HepG2 (cell line): ENCODE measurements around the gene TSC22D4. TPM values are rescaled to one million over a fixed set of nuclear protein-coding genes. Genes with fewer than 3 reads are reported as not detected.
A peak's percentile ranks its signal among the peaks of the same experiment; 100 is the strongest.

Experiments used
- ARNT2 ChIP-seq: sonication (generic); formaldehyde crosslinking; IDR thresholded peaks from 2 replicates; pipeline ENCODE4 v1.8.0; 2022; ENCODE audit warnings: mild to moderate bottlenecking, low read depth, missing genetic modification reagents, moderate library complexity
- CBX1 ChIP-seq: IDR thresholded peaks from one replicate; pipeline ENCODE4 v1.6.1; 2016; ENCODE audit warnings: antibody characterized with exemption, low read depth
- HOXD1 ChIP-seq: sonication (generic); formaldehyde crosslinking; IDR thresholded peaks from 2 replicates; pipeline ENCODE4 v1.5.0; 2020; ENCODE audit warnings: missing genetic modification reagents
- NFKB2 ChIP-seq: sonication (generic); formaldehyde crosslinking; IDR thresholded peaks from 2 replicates; pipeline ENCODE4 v1.4.0; 2020; ENCODE audit warnings: missing genetic modification reagents, borderline replicate concordance
- RCOR2 ChIP-seq: IDR thresholded peaks from 2 replicates; pipeline ENCODE4 v1.6.1; 2016; ENCODE audit warnings: missing biosample characterization, missing genetic modification reagents
- RFX1 ChIP-seq: fragments of 450-650 bp; IDR thresholded peaks from 2 replicates; pipeline ENCODE4 v1.6.1; 2017
- ZC3H4 ChIP-seq: sonication (generic); formaldehyde crosslinking; IDR thresholded peaks from 2 replicates; pipeline ENCODE4 v1.4.0; 2020; ENCODE audit warnings: missing genetic modification reagents, borderline replicate concordance
- ZNF337 ChIP-seq: sonication (generic); formaldehyde crosslinking; IDR thresholded peaks from 2 replicates; pipeline ENCODE4 v1.5.1; 2020; ENCODE audit warnings: missing genetic modification reagents, low read depth, mild to moderate bottlenecking, borderline replicate concordance
- ZNF430 ChIP-seq: sonication (generic); formaldehyde crosslinking; IDR thresholded peaks from 2 replicates; pipeline ENCODE4 v1.9.0; 2021; ENCODE audit warnings: mild to moderate bottlenecking, missing genetic modification reagents
- ZNF44 ChIP-seq: sonication (generic); formaldehyde crosslinking; IDR thresholded peaks from 2 replicates; pipeline ENCODE4 v1.5.1; 2020; ENCODE audit warnings: mild to moderate bottlenecking, missing genetic modification reagents
- polyA plus RNA-seq, 8 experiments: library from polyadenylated mRNA; depleted of rRNA in 3 of 8; stranded (reverse) in 7 of 8; unstranded in 1 of 8; fragments of >200 nt; fragmentation: Illumina TruSeq in 4 of 8; extraction: Trizol in 4 of 8; gene quantifications; 2 replicates each; pipeline versions ENCODE4 v1.2.1 to v1.2.3, GENCODE V29; 2011 to 2016; ENCODE audit warnings: low read depth in 4 of 8, missing spikeins in 1 of 8, mixed read lengths in 1 of 8; ENCODE audit not compliant: insufficient read depth in 1 of 8
- total RNA-seq, 5 experiments: library from RNA; depleted of rRNA; stranded (reverse); fragments of >200 nt; fragmentation: Illumina TruSeq; extraction: Trizol; gene quantifications; 2 replicates each; pipeline ENCODE4 v1.2.3, GENCODE V29; 2016; ENCODE audit warnings: low read depth in 1 of 5
- TF ChIP-seq, protein P1 (sequence below): sonication (generic); formaldehyde crosslinking; IDR thresholded peaks from 2 replicates; pipeline ENCODE4 v1.4.0; 2020; ENCODE audit warnings: missing genetic modification reagents
- TF ChIP-seq, protein P2 (sequence below): sonication (generic); formaldehyde crosslinking; IDR thresholded peaks from 2 replicates; pipeline ENCODE4 v1.4.0; 2020; ENCODE audit warnings: missing genetic modification reagents
- TF ChIP-seq, protein P3 (sequence below): sonication (generic); formaldehyde crosslinking; IDR thresholded peaks from 2 replicates; pipeline ENCODE4 v1.5.1; 2020; ENCODE audit warnings: mild to moderate bottlenecking, moderate library complexity, missing genetic modification reagents
- TF ChIP-seq, protein P4 (sequence below): IDR thresholded peaks from 2 replicates; pipeline ENCODE4 v1.6.1; 2016; ENCODE audit warnings: mild to moderate bottlenecking, missing biosample characterization, missing genetic modification reagents
- TF ChIP-seq, protein P5 (sequence below): sonication (generic); formaldehyde crosslinking; IDR thresholded peaks from 2 replicates; pipeline ENCODE4 v1.8.1; 2022; ENCODE audit warnings: low read depth, mild to moderate bottlenecking, missing genetic modification reagents

Gene TSC22D4
- total and polyA plus RNA-seq, 2 of the 13 experiments (the other 11 are each of a cell fraction or from before 2014, with no cell fraction given) = 7.7 to 8.7 TPM

DNA sequence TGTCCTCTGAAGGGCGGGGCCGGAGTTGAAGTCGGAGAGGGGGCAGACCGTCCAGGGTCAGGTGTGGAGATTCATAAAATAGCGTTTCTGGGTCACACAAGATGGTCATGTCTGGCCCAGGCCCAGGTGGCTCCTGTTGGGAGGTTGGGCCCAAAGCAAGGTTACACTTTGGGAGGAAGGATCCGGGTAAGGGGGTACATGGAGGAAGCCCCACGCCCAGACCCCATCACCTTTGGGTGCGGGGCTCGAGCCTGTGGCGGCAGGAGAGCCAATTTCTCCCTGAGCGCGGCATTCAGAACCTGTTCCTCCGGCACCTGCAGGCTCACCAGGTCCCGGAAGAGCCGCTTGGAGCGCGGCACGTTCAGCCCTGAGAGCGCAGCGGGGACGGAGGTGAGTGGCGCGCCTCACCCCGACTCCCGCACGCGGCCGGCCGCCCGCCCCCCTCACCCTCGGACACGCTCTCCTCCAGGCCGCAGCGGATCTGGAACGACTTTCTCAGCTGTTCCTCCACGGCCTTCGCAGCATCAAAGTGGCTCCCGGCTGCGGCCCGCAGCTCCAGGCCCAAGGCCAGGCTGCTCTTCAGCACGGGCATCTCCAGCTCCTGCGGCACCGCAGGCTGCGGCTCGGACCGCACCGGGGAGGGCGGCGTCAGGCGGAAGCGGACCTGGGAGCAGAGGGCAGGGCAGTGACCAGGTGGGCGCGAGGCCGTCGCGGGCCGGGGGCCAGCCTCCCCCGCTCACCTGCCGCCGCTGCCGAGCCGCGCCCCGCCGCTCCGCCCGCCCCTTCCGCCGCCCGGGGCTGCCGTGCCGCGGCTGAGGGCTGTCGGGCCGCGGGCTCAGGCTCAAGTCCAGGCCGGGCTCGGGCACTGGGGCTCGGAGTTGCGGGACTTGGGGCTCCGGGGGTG lies 43.4 kb downstream of the TSC22D4 start (continued):
- TF ChIP-seq, protein P1, sequence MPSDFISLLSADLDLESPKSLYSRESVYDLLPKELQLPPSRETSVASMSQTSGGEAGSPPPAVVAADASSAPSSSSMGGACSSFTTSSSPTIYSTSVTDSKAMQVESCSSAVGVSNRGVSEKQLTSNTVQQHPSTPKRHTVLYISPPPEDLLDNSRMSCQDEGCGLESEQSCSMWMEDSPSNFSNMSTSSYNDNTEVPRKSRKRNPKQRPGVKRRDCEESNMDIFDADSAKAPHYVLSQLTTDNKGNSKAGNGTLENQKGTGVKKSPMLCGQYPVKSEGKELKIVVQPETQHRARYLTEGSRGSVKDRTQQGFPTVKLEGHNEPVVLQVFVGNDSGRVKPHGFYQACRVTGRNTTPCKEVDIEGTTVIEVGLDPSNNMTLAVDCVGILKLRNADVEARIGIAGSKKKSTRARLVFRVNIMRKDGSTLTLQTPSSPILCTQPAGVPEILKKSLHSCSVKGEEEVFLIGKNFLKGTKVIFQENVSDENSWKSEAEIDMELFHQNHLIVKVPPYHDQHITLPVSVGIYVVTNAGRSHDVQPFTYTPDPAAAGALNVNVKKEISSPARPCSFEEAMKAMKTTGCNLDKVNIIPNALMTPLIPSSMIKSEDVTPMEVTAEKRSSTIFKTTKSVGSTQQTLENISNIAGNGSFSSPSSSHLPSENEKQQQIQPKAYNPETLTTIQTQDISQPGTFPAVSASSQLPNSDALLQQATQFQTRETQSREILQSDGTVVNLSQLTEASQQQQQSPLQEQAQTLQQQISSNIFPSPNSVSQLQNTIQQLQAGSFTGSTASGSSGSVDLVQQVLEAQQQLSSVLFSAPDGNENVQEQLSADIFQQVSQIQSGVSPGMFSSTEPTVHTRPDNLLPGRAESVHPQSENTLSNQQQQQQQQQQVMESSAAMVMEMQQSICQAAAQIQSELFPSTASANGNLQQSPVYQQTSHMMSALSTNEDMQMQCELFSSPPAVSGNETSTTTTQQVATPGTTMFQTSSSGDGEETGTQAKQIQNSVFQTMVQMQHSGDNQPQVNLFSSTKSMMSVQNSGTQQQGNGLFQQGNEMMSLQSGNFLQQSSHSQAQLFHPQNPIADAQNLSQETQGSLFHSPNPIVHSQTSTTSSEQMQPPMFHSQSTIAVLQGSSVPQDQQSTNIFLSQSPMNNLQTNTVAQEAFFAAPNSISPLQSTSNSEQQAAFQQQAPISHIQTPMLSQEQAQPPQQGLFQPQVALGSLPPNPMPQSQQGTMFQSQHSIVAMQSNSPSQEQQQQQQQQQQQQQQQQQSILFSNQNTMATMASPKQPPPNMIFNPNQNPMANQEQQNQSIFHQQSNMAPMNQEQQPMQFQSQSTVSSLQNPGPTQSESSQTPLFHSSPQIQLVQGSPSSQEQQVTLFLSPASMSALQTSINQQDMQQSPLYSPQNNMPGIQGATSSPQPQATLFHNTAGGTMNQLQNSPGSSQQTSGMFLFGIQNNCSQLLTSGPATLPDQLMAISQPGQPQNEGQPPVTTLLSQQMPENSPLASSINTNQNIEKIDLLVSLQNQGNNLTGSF (CRISPR knock-in tag) = no peak
- TF ChIP-seq RCOR2 (CRISPR knock-in tag) = no peak
- TF ChIP-seq, protein P2, sequence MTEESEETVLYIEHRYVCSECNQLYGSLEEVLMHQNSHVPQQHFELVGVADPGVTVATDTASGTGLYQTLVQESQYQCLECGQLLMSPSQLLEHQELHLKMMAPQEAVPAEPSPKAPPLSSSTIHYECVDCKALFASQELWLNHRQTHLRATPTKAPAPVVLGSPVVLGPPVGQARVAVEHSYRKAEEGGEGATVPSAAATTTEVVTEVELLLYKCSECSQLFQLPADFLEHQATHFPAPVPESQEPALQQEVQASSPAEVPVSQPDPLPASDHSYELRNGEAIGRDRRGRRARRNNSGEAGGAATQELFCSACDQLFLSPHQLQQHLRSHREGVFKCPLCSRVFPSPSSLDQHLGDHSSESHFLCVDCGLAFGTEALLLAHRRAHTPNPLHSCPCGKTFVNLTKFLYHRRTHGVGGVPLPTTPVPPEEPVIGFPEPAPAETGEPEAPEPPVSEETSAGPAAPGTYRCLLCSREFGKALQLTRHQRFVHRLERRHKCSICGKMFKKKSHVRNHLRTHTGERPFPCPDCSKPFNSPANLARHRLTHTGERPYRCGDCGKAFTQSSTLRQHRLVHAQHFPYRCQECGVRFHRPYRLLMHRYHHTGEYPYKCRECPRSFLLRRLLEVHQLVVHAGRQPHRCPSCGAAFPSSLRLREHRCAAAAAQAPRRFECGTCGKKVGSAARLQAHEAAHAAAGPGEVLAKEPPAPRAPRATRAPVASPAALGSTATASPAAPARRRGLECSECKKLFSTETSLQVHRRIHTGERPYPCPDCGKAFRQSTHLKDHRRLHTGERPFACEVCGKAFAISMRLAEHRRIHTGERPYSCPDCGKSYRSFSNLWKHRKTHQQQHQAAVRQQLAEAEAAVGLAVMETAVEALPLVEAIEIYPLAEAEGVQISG = no peak; the same call in 1 of the 2 replicates
- no peak for TF ChIP-seq CBX1
- TF ChIP-seq, protein P3, sequence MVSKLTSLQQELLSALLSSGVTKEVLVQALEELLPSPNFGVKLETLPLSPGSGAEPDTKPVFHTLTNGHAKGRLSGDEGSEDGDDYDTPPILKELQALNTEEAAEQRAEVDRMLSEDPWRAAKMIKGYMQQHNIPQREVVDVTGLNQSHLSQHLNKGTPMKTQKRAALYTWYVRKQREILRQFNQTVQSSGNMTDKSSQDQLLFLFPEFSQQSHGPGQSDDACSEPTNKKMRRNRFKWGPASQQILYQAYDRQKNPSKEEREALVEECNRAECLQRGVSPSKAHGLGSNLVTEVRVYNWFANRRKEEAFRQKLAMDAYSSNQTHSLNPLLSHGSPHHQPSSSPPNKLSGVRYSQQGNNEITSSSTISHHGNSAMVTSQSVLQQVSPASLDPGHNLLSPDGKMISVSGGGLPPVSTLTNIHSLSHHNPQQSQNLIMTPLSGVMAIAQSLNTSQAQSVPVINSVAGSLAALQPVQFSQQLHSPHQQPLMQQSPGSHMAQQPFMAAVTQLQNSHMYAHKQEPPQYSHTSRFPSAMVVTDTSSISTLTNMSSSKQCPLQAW (CRISPR knock-in tag) = peak; percentile 46; the same call in 1 of the 2 replicates
- TF ChIP-seq, protein P4, sequence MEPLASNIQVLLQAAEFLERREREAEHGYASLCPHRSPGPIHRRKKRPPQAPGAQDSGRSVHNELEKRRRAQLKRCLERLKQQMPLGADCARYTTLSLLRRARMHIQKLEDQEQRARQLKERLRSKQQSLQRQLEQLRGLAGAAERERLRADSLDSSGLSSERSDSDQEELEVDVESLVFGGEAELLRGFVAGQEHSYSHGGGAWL (CRISPR knock-in tag) = peak; percentile 63; the same call in 1 of the 2 replicates
- no peak; the same call in none of the 2 replicates for TF ChIP-seq ARNT2
- peak; percentile 31; the same call in 1 of the 2 replicates for TF ChIP-seq ZC3H4 (CRISPR knock-in tag)
- no peak for TF ChIP-seq RFX1
- TF ChIP-seq, protein P5, sequence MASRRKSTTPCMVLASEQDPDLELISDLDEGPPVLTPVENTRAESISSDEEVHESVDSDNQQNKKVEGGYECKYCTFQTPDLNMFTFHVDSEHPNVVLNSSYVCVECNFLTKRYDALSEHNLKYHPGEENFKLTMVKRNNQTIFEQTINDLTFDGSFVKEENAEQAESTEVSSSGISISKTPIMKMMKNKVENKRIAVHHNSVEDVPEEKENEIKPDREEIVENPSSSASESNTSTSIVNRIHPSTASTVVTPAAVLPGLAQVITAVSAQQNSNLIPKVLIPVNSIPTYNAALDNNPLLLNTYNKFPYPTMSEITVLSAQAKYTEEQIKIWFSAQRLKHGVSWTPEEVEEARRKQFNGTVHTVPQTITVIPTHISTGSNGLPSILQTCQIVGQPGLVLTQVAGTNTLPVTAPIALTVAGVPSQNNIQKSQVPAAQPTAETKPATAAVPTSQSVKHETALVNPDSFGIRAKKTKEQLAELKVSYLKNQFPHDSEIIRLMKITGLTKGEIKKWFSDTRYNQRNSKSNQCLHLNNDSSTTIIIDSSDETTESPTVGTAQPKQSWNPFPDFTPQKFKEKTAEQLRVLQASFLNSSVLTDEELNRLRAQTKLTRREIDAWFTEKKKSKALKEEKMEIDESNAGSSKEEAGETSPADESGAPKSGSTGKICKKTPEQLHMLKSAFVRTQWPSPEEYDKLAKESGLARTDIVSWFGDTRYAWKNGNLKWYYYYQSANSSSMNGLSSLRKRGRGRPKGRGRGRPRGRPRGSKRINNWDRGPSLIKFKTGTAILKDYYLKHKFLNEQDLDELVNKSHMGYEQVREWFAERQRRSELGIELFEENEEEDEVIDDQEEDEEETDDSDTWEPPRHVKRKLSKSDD (CRISPR knock-in tag) = no peak
- no peak for TF ChIP-seq ZNF430
- no peak for TF ChIP-seq NFKB2
- 0 out of 2 replicates have a peak, but pooled peaks have one; percentile 46 for TF ChIP-seq HOXD1 (CRISPR knock-in tag)
- TF ChIP-seq ZNF44 (CRISPR knock-in tag) = no peak
- no peak for TF ChIP-seq ZNF337 (CRISPR knock-in tag)
